Caco-2 (cell line): ENCODE measurements around the gene CRB1. TPM values are rescaled to one million over a fixed set of nuclear protein-coding genes. Genes with fewer than 3 reads are reported as not detected.
A peak's percentile ranks its signal among the peaks of the same experiment; 100 is the strongest.

Experiments
- BruUV-seq: library from RNA; stranded (reverse); fragments of 400-500 nt; replicated peaks from 2 replicates; lab custom pipeline; 2021; lab: Mats Ljungman, UMichigan
- CTCF ChIA-PET: fragments of 300-600 bp; sonication (Branson Sonifier 250); formaldehyde crosslinking; loops from one replicate; lab custom pipeline; 2022; ENCODE audit warnings: antibody characterized with exemption; lab: Charles Lee
- POLR2A ChIA-PET: fragments of 300-600 bp; sonication (Branson Sonifier 250); formaldehyde crosslinking; loops from one replicate; lab custom pipeline; 2022; ENCODE audit warnings: antibody characterized with exemption; lab: Charles Lee
- DNase-seq, 2 experiments: peaks; one replicate each; pipeline versions ENCODE4 v3.0.0 to v3.0.0-alpha.2; 2020 to 2022
- H3K27me3 ChIP-seq: replicated peaks from 2 replicates; pipeline ENCODE4 v1.6.0; 2011; ENCODE audit warnings: low read length; ENCODE audit not compliant: control insufficient read depth, insufficient read depth
- H3K36me3 ChIP-seq: 2 replicates; pipeline ENCODE4 v1.5.1; 2011; ENCODE audit warnings: low read length; ENCODE audit not compliant: control insufficient read depth, insufficient read depth
- H3K4me1 ChIP-seq: fragments of 250-450 bp; sonication (Bioruptor Pico); 2 replicates; pipeline ENCODE4 v1.5.1; 2020; ENCODE audit warnings: mild to moderate bottlenecking
- H3K4me3 ChIP-seq: 2 replicates; pipeline ENCODE4 v1.5.1; 2011; ENCODE audit warnings: low read depth, mild to moderate bottlenecking, control low read depth, low read length
- H3K9me3 ChIP-seq: fragments of 250-450 bp; sonication (Bioruptor Pico); 2 replicates; pipeline ENCODE4 v1.5.1; 2020; ENCODE audit warnings: mild to moderate bottlenecking, moderate library complexity
- H3K27ac Mint-ChIP-seq: one replicate; pipeline ENCODE4 v1.8.0; 2022; ENCODE audit warnings: mixed read lengths; ENCODE audit not compliant: unreplicated experiment
- H3K27me3 Mint-ChIP-seq: one replicate; pipeline ENCODE4 v1.8.0; 2022; ENCODE audit warnings: mixed read lengths; ENCODE audit not compliant: insufficient read depth, unreplicated experiment
- H3K36me3 Mint-ChIP-seq: one replicate; pipeline ENCODE4 v1.8.0; 2022; ENCODE audit warnings: mild to moderate bottlenecking, mixed read lengths; ENCODE audit not compliant: insufficient read depth, unreplicated experiment
- H3K4me1 Mint-ChIP-seq: one replicate; pipeline ENCODE4 v1.8.0; 2022; ENCODE audit warnings: low read depth, mixed read lengths; ENCODE audit not compliant: unreplicated experiment
- H3K4me3 Mint-ChIP-seq: one replicate; pipeline ENCODE4 v1.8.0; 2022; ENCODE audit warnings: mild to moderate bottlenecking, moderate library complexity, mixed read lengths; ENCODE audit not compliant: unreplicated experiment
- H3K9me3 Mint-ChIP-seq: one replicate; pipeline ENCODE4 v1.8.0; 2022; ENCODE audit warnings: mixed read lengths; ENCODE audit not compliant: unreplicated experiment
- CTCF ChIP-seq, 2 experiments: fragments of 200-600 bp in 1 of 2; IDR thresholded peaks; 1 replicate in 1 of 2; 2 replicates in 1 of 2; pipeline versions ENCODE4 v1.5.1 to v1.8.0; 2011 to 2022; ENCODE audit warnings: antibody characterized with exemption in 1 of 2, control low read depth in 1 of 2, inconsistent platforms in 1 of 2, low read depth in 1 of 2, low read length in 1 of 2, mild to moderate bottlenecking in 1 of 2, moderate library complexity in 1 of 2; ENCODE audit not compliant: insufficient read depth in 1 of 2, severe bottlenecking in 1 of 2, unreplicated experiment in 1 of 2
- intact Hi-C: fragments of 100-400 bp; cut with micrococcal nuclease; formaldehyde crosslinking; loops from one replicate; pipeline ENCODE4 v1.10.0; 2022; ENCODE audit not compliant: unreplicated experiment
- total RNA-seq: library from RNA; stranded (reverse); gene quantifications from 2 replicates; pipeline ENCODE4 v1.2.3, GENCODE V29; 2022

The CRB1 gene
- total RNA-seq, 1 experiment from 2014 or later, result not detected

- peak; percentile 64 to 70 for TF ChIP-seq CTCF (IDR thresholded peaks at IDR 0.05; ENCODE audit: insufficient read depth in 1 of 2, low read depth in 1 of 2, low read length in 1 of 2, severe bottlenecking in 1 of 2, unreplicated experiment in 1 of 2)
- no peak overlapping the region for H3K4me3 ChIP-seq
- ChIA-PET CTCF (no interaction called here), POLR2A (no interaction called here)
- H3K4me1 Mint-ChIP-seq, result no peaks in the 10 kb centered on the region
- no peaks in the 10 kb centered on the region for H3K27me3 ChIP-seq
- no TSS peak for BruUV-seq
- no peaks in the 10 kb centered on the region for H3K9me3 Mint-ChIP-seq
- no peaks in the 10 kb centered on the region for H3K36me3 Mint-ChIP-seq
- no peaks in the 10 kb centered on the region for H3K9me3 ChIP-seq
- no peaks in the 10 kb centered on the region for H3K4me1 ChIP-seq
- H3K27ac Mint-ChIP-seq, result no peak overlapping the region
- H3K27me3 Mint-ChIP-seq, result no peaks in the 10 kb centered on the region
- no peak overlapping the region for H3K4me3 Mint-ChIP-seq
- intact Hi-C loops, result loop anchor here (1.0 to 10.0 kb wide), 7 partner anchors 94 to 1166 kb away; partner anchors contain the start of gene NEK7
- peak in 1 of 2 experiments; percentile 47 for DNase-seq
- no peaks in the 10 kb centered on the region for H3K36me3 ChIP-seq
These were observed 253.2 kb downstream of the CRB1 start for GRCh38 chr1:197521118-197521739.

- no peaks in the 10 kb centered on the region for H3K36me3 Mint-ChIP-seq
- TF ChIP-seq CTCF (IDR thresholded peaks at IDR 0.05; ENCODE audit: insufficient read depth in 1 of 2, low read depth in 1 of 2, low read length in 1 of 2, severe bottlenecking in 1 of 2, unreplicated experiment in 1 of 2), result peak; percentile 36 to 42
- no peaks in the 10 kb centered on the region for H3K27me3 ChIP-seq
- H3K36me3 ChIP-seq, result no peaks in the 10 kb centered on the region
- H3K9me3 Mint-ChIP-seq, result no peaks in the 10 kb centered on the region
- DNase-seq, result no peak
- ChIA-PET CTCF (no interaction called here), POLR2A (no interaction called here)
- no peak overlapping the region for H3K27ac Mint-ChIP-seq
- intact Hi-C loops, result loop anchor here (10.0 kb wide), 1 partner anchor 628 kb away; the partner anchor contains the start of gene NEK7
- no peak overlapping the region for H3K4me3 ChIP-seq
- H3K9me3 ChIP-seq, result no peaks in the 10 kb centered on the region
- H3K27me3 Mint-ChIP-seq, result no peaks in the 10 kb centered on the region
- no peaks in the 10 kb centered on the region for H3K4me1 Mint-ChIP-seq
- H3K4me1 ChIP-seq, result no peaks in the 10 kb centered on the region
- H3K4me3 Mint-ChIP-seq, result no peak overlapping the region
- BruUV-seq, result no TSS peak
These were observed 258.8 kb downstream of the CRB1 start for GRCh38 chr1:197526736-197527371.

Other genes with a start within 250 kb of the CRB1 start
- gene F13B, start 201.0 kb upstream of the CRB1 start, total RNA-seq, result 0.39 TPM in 1 of 2 replicates, not detected in the other
- 41.9 and 42.7 TPM in 2 replicates for gene ASPM, start 121.6 kb upstream of the CRB1 start, total RNA-seq
- gene ZBTB41, start 67.0 kb upstream of the CRB1 start, total RNA-seq, result 7.2 and 7.9 TPM in 2 replicates